GM18511 (cell line): ENCODE measurements around the gene FGF11.

ENCODE experiments used
- ATAC-seq: cut with Tn5 transposase; IDR thresholded peaks from one replicate; pipeline ENCODE4 v1.9.1; 2021; ENCODE audit warnings: mild to moderate bottlenecking, moderate library complexity; ENCODE audit not compliant: unreplicated experiment

The FGF11 gene

GRCh38 chr17:7439462-7440112 lies at the start of gene FGF11:
Gene FGF11 (plus strand): TSS chr17:7439512. CDS start chr17:7439621, 109 bp downstream.
- no peak for ATAC-seq

- no peak for ATAC-seq
Observed at GRCh38 chr17:7389924-7390910, 49.1 kb upstream of the FGF11 start.

GRCh38 chr17:7391307-7391706 lies 48.0 kb upstream of the FGF11 start:
- ATAC-seq, result no peak

- ATAC-seq, result no peak
Observed at GRCh38 chr17:7392696-7393612, 46.4 kb upstream of the FGF11 start.

- peak; percentile 62 for ATAC-seq
Observed at GRCh38 chr17:7393613-7394451, 45.5 kb upstream of the FGF11 start.

GRCh38 chr17:7394452-7395191 lies 44.7 kb upstream of the FGF11 start, which contains the start of gene PLSCR3:
Gene PLSCR3 (minus strand): TSS chr17:7394525. CDS start chr17:7394110, 415 bp downstream.
- peak; percentile 78 for ATAC-seq

GRCh38 chr17:7396147-7396546 lies 43.2 kb upstream of the FGF11 start:
- no peak for ATAC-seq

GRCh38 chr17:7398612-7399011 lies 40.7 kb upstream of the FGF11 start:
- ATAC-seq, result no peak

- no peak for ATAC-seq
Observed at GRCh38 chr17:7403043-7403726, 36.1 kb upstream of the FGF11 start.

GRCh38 chr17:7403727-7403976 lies 35.7 kb upstream of the FGF11 start:
- peak; percentile 28 for ATAC-seq

- ATAC-seq, result peak; percentile 88
Observed at GRCh38 chr17:7403977-7404736, 35.2 kb upstream of the FGF11 start, which contains the start of gene TMEM256. Gene TMEM256 (minus strand): TSS chr17:7404097. CDS start chr17:7404084, 13 bp downstream.

- peak; percentile 25 for ATAC-seq
Observed at GRCh38 chr17:7404737-7405349, 34.5 kb upstream of the FGF11 start.

GRCh38 chr17:7405350-7406234 lies 33.7 kb upstream of the FGF11 start:
- ATAC-seq, result no peak

GRCh38 chr17:7406235-7406825 lies 33.0 kb upstream of the FGF11 start:
- ATAC-seq, result no peak

GRCh38 chr17:7407082-7407481 lies 32.2 kb upstream of the FGF11 start:
- ATAC-seq, result no peak
